Adrenal gland (tissue), 12 donors: ENCODE data around the gene COPS3. TPM values are rescaled to one million over a fixed set of nuclear protein-coding genes. Genes with fewer than 3 reads are reported as not detected.

Experiments used
- DNase-seq, 7 donors: peaks; one replicate each; pipeline ENCODE4 v3.0.0-alpha.2; 2019 to 2020
- H3K27ac ChIP-seq, 5 donors: fragments of 200-600 bp; sonication (generic) in 4 of 5; 1 replicate in 3 of 5; 2 replicates in 2 of 5; pipeline versions ENCODE4 v1.5.1 to v1.8.0; 2016 to 2020; ENCODE audit warnings: mild to moderate bottlenecking in 1 of 5
- H3K27me3 ChIP-seq: fragments of 200-600 bp; 2 replicates; pipeline ENCODE4 v1.8.0; 2021
- H3K36me3 ChIP-seq, 2 donors: fragments of 200-600 bp; replicated peaks in 1 of 2; 1 replicate in 1 of 2; 2 replicates in 1 of 2; pipeline versions ENCODE4 v1.5.1 to v1.8.0; 2018 to 2022
- H3K4me1 ChIP-seq, 2 donors: fragments of 200-600 bp; replicated peaks in 1 of 2; 1 replicate in 1 of 2; 2 replicates in 1 of 2; pipeline versions ENCODE4 v1.5.1 to v1.8.0; 2018 to 2021
- H3K4me3 ChIP-seq, 4 donors: fragments of 200-600 bp; sonication (generic) in 3 of 4; one replicate each; pipeline ENCODE4 v1.5.1; 2016 to 2018
- H3K9me3 ChIP-seq, 3 donors: fragments of 200-600 bp; sonication (generic) in 1 of 3; replicated peaks in 1 of 3; 1 replicate in 2 of 3; 2 replicates in 1 of 3; pipeline versions ENCODE4 v1.5.1 to v1.8.0; 2016 to 2021
- POLR2A ChIP-seq, 2 donors: fragments of 450-650 bp; IDR thresholded peaks; one replicate each; pipeline ENCODE4 v1.6.1; 2017; ENCODE audit warnings: antibody characterized with exemption in 2 of 2, mild to moderate bottlenecking in 2 of 2, moderate library complexity in 1 of 2
- WGBS, 4 donors: extraction: QIAGEN DNeasy Blood & Tissue Kit in 2 of 4; methylation state at CpG; one replicate each; pipeline versions ENCODE4 v1.1.5 to v1.1.7; 2013 to 2017; 5-methylcytosine and 5-hydroxymethylcytosine counted together
- intact Hi-C, 2 donors: fragments of 100-400 bp; cut with DNase I; formaldehyde crosslinking; loops; one replicate each; pipeline versions ENCODE4 v1.14.1 to v1.15.0; 2022 to 2023
- polyA plus RNA-seq, 3 donors: library from polyadenylated mRNA; stranded (reverse); fragments of 200-250 nt in 2 of 3; fragments of 350-450 nt in 1 of 3; fragmentation: Illumina TruSeq in 1 of 3; extraction: RNeasy Lipid Tissue Mini Kit (QIAGEN cat#74804) in 1 of 3; gene quantifications; one replicate each; pipeline ENCODE4 v1.2.3, GENCODE V29; 2013 to 2014
- total RNA-seq, 9 donors: library from RNA; depleted of rRNA in 4 of 9; stranded (reverse); fragments of >200 nt in 4 of 9; fragments of 120-200 nt in 1 of 9; fragmentation: NEBNext Ultra II Directional in 1 of 9; extraction: Animal tissue kit (Norgen Biotek cat#: 25700) in 1 of 9; gene quantifications; one replicate each; pipeline versions ENCODE4 v1.1.0 to v1.2.4, GENCODE V29; 2013 to 2023
- TF ChIP-seq, protein P1 (sequence below), 6 experiments: fragments of 450-650 bp in 4 of 6; fragments of 200-600 bp in 2 of 6; sonication (generic) in 1 of 6; IDR thresholded peaks; 1 replicate in 5 of 6; 2 replicates in 1 of 6; pipeline versions ENCODE4 v1.5.1 to v1.8.0; 2016 to 2021; ENCODE audit warnings: antibody characterized with exemption in 6 of 6, mild to moderate bottlenecking in 2 of 6, moderate library complexity in 1 of 6
- donor health status: healthy with polysubstance abuse.
- donor health status: Bipolar disorder and iron deficiency.
- donor health status: DM: yes; HTN: yes; CAD: no.
- donor health status: DM: no; HTN: no; CAD: no.
- donor health status: DM: no; HTN: no; CAD: no.
- donor health status: DM: yes; HTN: yes; CAD: no.

Gene COPS3
- total and polyA plus RNA-seq, 12 donors: 18.7 to 140 (median 52.3) TPM

DNA sequence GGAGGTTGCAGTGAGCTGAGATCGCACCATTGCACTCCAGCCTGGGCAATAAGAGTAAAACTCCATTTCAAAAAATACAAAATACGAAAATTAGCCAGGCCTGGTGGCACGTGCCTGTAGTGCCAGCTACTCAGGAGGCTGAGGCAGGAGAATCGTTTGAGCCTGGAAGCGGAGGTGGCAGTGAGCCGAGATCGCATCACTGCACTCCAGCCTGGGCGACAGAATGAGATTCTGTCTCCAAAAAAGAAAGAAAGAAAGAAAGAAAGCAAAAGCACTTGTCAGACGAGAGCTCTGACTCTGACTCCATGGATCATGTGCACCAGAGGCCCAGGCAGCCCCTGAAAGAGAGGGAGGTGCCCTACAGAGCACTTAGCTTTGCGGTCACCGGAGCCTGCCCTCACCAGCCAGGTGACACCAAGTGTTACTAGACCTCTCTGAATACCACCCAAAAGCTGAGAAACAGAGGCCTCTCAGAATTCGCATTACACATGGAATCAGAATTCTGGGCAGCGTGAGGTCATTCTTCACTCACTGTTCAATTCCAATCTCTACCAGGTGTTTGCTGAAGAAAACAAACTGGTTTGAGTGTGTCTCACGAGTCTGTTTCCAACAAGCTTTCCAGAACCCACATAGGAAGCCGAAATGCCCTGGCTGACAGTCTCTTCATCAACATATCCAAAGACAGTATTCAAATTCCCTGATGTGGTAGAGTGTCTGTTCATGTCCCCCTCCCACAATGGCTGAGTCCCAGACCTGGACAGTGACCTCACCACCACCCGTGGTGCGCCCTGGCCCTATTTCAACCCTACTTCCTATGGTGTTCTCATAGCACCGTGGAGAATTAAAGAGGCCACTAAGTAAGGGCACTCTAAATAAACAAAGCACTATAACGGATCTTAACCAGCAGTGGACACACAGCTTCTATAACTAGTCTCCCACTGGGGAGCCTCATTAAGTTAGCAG is 45.6 kb downstream of the COPS3 start:
- Histone ChIP-seq H3K36me3 (peaks cover 0 to 19% of the 10 kb centered on the region in 2 donors), H3K4me1 (peaks cover 13 to 28% of the 10 kb centered on the region in 2 donors), H3K4me3 (peak overlapping the region in 2 of 4 donors; percentile 91 to 100), H3K9me3 (no peaks in the 10 kb centered on the region), H3K27me3 (no peaks in the 10 kb centered on the region), H3K27ac (peak overlapping the region in 3 of 5 donors; percentile 36 to 98 (median 98))
- intact Hi-C loops: no loop called here
- 57 to 66% (median 59%) methylated on average over 19 of the region's 19 CpGs for WGBS, 4 donors
- DNase-seq: peak in 1 of 7 donors; percentile 27
- no peak for TF ChIP-seq POLR2A (IDR thresholded peaks at IDR 0.05)
- TF ChIP-seq, protein P1, sequence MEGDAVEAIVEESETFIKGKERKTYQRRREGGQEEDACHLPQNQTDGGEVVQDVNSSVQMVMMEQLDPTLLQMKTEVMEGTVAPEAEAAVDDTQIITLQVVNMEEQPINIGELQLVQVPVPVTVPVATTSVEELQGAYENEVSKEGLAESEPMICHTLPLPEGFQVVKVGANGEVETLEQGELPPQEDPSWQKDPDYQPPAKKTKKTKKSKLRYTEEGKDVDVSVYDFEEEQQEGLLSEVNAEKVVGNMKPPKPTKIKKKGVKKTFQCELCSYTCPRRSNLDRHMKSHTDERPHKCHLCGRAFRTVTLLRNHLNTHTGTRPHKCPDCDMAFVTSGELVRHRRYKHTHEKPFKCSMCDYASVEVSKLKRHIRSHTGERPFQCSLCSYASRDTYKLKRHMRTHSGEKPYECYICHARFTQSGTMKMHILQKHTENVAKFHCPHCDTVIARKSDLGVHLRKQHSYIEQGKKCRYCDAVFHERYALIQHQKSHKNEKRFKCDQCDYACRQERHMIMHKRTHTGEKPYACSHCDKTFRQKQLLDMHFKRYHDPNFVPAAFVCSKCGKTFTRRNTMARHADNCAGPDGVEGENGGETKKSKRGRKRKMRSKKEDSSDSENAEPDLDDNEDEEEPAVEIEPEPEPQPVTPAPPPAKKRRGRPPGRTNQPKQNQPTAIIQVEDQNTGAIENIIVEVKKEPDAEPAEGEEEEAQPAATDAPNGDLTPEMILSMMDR (IDR thresholded peaks at IDR 0.05): no peak

DNA sequence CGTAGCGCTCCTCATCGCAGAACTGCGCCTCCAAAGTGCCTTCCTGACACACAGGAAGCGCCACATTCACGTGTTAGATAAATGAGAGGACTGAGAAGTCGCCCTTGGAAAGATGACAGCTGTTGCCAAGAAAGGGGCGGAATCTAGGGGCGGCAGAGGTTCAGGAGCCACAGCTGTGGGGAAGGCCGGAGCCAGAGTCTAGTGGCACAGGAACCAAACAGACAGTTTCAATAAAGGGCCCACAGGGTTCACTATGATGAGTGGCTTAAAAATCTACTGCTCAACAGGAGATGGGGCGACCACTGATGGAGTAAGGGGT is 48.8 kb downstream of the COPS3 start:
- peaks cover 0 to 52% of the 10 kb centered on the region in 2 donors for H3K36me3 ChIP-seq
- intact Hi-C loops: no loop called here

DNA sequence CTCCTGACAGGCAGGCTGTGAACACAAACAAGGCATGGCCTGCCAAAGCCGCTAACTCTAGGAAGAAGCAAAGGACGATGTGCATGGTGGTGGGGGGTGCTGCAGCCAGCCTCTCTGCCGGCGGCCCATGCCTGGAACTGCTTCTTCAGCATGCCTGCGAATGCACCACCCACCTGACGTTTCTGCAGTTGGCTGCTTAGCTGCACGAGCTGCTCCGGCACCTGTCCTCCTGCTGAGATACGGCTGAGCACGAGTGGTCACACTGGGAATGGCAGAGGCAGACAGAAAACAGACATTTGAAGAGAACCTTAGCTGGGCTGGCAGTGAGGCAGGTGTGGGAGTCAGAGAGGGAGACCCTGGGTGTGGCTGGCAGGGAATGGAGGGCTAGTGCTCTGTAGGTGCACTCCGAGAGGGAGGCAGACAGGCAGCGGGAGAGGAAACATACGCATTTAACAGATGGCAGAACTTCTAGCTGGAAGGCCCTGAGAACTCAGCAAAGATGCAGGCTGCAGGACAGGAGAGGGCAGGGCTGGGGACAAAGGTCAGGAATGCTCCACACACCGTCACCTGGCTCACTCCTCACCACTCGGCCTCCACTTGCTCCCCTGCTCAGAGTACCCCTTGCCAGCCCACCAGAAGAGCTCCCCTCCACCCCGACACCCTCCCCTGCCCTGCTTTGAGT is 49.3 kb downstream of the COPS3 start:
- intact Hi-C loops: no loop called here
- TF ChIP-seq, protein P1 (IDR thresholded peaks at IDR 0.05): no peak
- TF ChIP-seq POLR2A (IDR thresholded peaks at IDR 0.05): no peak
- Histone ChIP-seq H3K4me1 (peaks cover 9 to 24% of the 10 kb centered on the region in 2 donors), H3K4me3 (no peak overlapping the region), H3K27ac (no peak overlapping the region), H3K36me3 (peaks cover 0 to 57% of the 10 kb centered on the region in 2 donors), H3K9me3 (no peaks in the 10 kb centered on the region), H3K27me3 (no peaks in the 10 kb centered on the region)
- no peak for DNase-seq
- WGBS, 4 donors: 82 to 90% (median 87%) methylated on average over 15 to 16 of the region's 16 CpGs

More for the DNA sequence above, 48.8 kb downstream of the COPS3 start:
- Histone ChIP-seq H3K4me1 (peaks cover 9 to 24% of the 10 kb centered on the region in 2 donors), H3K27me3 (no peaks in the 10 kb centered on the region), H3K9me3 (no peaks in the 10 kb centered on the region), H3K4me3 (no peak overlapping the region), H3K27ac (no peak overlapping the region)
- DNase-seq: no peak
- WGBS, 4 donors: 77 to 82% (median 80%) methylated on average over 11 of the region's 11 CpGs
- TF ChIP-seq POLR2A (IDR thresholded peaks at IDR 0.05): no peak
- TF ChIP-seq, protein P1 (IDR thresholded peaks at IDR 0.05): no peak
